IPS-NIHi7 (cell line): ENCODE results near the gene SOX10.

Experiments used
- DNase-seq: peaks from one replicate; pipeline ENCODE4 v3.0.0; 2012; ENCODE audit warnings: mixed read lengths; ENCODE audit errors: extremely low spot score

The SOX10 gene

DNA sequence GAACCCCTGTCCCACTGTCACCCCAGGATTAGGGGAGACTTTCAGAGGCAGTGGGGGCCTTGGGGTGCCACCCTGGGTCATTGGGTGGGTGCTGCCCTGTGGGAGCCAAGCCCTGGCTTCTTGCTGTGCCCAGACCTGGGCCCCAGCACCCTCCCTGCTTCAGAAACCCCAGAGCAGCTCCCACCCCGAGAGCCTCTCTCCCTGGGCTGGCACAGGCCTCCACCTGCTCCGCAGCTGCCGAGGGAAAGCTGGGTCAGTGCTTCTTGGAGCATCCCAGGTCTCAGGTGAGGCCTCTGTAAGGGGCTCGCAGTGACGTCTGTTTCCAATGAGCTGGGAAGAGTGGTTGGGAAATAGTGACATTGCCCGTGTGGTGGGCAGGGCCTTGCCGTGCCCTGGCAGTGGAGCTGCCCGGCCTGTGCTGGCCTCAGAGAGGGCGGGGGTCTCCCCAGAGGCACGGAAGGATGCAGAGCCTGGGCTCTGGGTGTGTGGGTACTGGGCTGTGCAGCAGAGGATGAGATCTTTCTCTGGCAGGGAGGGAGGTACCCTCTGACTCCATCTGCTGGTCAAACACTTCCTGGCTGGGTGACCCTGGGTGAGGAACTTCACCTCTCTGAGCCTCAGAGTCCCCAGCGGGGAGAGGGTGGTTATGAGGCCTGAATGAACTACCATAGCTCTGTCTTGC, 53.9 kb downstream of the SOX10 start:
- DNase-seq = peak; percentile 64

DNA sequence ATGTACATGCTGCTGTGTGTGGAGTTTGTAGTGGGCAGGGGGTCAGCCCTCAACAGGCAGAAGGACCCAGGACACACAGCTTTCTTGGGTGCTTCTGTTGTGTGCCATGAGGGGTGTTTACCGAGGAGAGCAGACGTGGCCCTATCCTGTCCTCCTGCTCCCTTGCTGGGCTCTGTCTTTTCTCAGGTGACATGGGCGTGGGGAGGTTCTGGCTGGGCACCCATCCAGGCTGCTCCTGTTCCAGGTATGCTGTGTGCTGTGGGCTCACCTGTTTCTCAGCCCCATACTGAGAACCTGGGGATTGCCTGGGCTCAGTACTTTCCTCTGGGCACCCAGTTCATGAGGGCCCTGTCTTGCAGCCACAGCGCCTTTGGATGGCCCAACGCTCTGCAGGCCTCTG, 55.0 kb downstream of the SOX10 start:
- DNase-seq = no peak

DNA sequence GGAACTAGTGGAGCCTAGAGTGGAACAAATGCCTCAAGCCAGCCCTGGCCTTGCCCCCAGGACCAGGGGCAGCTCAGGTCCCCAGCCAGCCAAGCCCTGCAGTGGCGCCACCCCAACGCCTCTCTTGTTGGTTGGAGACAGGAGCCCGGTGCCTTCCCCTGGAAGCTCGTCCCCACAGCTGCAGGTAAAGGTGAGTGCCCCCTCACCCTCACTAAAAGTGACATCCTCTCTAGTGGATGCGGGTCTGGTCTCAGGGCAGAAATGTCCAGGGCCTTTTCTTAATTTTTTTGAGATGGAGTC, 56.8 kb downstream of the SOX10 start:
- no peak for DNase-seq

DNA sequence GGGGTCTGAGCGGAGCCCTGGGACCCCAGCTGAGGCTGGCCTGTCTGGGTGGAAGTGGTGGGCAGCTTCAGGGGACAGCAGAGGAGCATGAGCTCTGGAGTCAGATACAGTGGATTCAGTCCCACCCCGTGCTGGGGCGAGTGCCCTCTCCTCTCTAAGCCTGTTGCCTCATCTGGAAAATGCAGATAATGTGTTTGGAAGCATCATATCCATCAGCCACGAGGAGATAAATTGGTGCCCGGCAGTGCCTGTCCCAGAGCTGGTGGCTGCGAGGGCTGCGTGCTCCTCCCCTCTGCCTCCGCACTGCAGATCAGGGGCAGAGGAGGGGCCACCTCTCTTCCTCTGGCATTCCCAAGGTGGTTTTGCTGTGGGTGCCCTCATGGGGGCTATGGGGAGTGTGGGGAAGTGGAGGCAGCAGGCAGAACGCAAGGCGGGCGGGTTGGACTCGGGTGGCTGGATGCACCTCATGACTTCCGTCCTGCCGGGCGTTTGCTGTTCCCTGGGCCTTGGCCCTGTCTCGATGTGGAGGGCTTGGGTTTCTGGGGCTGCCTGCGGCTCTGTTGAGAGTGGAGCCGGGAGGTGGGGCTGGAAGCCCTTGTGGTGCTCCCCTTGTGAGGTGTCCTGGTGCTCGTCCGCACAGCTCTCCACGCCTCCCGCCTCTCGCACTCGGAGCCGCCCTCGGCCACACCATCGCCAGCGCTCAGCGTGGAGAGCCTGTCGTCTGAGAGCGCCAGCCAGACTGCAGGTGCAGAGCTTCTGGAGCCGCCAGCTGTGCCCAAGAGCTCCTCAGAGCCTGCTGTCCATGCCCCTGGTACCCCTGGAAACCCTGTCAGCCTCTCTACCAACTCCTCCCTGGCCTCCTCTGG, 57.4 kb downstream of the SOX10 start:
- DNase-seq = no peak

DNA sequence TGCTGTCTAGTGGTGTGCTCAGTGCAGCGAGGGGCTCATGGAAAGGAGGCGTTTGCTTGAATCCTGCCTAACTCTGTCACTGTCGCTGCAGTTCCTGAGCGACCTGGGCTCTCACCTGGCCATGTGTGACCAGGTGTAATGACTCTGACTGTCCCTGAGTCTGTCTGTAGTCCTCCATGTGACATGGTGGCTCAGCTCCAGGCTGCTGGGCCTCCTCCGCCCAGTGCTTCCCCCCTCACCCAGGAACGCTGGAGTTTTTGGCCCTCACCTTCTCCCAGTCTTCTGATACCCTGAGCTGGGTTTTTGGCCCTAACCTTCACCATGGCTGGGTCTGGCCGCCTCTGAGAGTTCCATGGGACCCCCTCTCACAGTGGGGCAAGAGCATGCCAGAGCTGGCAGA, 58.0 kb downstream of the SOX10 start:
- DNase-seq = no peak

DNA sequence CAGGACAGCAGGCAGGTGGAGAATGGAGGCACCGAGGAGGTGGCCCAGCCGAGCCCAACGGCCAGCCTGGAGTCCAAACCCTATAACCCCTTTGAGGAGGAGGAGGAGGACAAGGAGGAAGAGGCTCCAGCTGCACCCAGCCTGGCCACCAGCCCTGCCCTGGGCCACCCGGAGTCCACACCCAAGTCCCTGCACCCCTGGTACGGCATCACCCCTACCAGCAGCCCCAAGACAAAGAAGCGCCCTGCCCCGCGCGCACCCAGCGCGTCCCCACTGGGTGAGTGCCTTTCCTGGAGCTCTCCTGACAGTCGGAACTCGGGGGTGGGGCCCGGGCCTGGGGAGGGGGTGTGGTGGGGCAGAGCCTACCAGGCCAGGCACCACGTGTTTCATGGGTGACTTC, 58.6 kb downstream of the SOX10 start:
- no peak for DNase-seq

DNA sequence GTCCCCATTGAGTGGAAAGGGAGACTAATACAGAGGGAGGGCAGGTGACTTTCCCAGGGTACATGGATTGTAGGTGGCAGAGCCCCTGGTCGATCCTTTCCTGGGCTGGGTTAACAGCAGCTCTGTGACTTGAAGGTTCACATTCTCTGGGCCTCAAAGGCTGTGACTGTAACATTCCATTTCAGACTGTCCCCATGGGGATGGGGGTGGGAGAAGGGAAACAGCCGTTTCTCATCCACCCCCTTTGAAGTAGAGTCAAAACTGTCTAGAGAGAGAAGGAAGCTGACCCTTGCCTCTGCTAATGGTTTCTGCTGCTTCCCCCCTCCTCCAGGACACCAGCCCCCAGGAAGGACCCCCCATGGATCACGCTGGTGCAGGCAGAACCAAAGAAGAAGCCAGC, 59.0 kb downstream of the SOX10 start:
- no peak for DNase-seq

DNA sequence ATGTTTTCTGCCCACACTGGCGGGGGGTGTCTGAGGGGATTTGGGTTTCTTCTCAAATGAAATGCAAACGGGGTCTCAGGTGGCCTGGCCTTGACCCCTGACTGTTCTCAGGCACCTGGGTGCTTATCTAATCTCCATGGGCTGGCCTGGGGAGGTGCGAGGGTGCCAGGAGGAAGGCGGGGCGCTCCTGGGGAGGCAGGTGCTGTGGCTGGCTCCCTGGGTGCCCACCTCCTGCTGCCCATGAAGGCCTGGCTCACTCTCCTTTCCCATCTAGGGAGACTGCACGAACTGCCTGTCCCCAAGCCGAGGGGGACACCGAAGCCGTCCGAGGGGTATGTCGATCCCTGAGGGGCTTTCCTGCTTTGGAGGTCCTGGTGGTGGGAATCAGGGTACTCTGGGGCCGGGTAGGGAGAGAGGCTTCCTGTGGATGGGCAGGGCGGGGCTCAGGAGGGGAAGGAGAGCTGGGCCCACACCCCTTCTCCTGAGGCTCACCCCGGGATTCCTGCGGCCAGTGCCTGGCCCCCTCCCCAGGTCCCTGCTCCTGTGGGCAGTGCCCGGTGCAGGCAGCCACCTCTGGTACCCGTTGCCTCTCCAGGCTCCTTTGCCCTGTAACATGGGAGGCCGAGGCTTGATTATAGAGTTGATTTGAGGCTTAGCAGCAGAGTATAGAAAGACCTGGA, 59.8 kb downstream of the SOX10 start:
- no peak for DNase-seq

DNA sequence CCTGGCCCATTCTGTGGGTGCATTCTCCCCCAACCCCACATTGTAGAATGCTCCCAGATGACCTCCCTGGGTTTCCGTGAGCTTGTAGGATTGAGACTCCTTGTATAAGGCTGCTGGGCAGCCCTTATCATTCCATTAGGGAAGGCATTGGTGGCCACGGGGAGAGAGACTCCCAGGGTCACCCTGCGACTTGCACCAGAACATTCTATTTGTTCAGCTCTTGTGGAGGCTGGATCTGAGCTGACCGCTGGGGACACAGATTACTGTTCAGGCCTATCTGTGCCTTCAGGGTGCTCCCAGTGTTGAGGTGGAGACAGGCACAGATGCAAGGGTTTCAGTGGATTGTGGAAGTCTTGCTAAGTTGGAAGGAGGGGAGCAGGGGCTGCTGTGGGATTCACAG, 60.4 kb downstream of the SOX10 start:
- DNase-seq = no peak
